Vagina (tissue), 2 donors: ENCODE measurements around the gene UNKL.

ENCODE experiments used
- POLR2A ChIP-seq, 2 donors: fragments of 450-650 bp; IDR thresholded peaks; one replicate each; pipeline ENCODE4 v1.6.1; 2017; ENCODE audit warnings: antibody characterized with exemption in 2 of 2, mild to moderate bottlenecking in 2 of 2, moderate library complexity in 2 of 2
- TF ChIP-seq, protein P1 (sequence below), 3 experiments: fragments of 450-650 bp in 2 of 3; fragments of 200-600 bp in 1 of 3; sonication (generic) in 1 of 3; IDR thresholded peaks; one replicate each; pipeline ENCODE4 v1.5.1; 2017 to 2019; ENCODE audit warnings: antibody characterized with exemption in 3 of 3, mild to moderate bottlenecking in 2 of 3, moderate library complexity in 2 of 3

DNA sequence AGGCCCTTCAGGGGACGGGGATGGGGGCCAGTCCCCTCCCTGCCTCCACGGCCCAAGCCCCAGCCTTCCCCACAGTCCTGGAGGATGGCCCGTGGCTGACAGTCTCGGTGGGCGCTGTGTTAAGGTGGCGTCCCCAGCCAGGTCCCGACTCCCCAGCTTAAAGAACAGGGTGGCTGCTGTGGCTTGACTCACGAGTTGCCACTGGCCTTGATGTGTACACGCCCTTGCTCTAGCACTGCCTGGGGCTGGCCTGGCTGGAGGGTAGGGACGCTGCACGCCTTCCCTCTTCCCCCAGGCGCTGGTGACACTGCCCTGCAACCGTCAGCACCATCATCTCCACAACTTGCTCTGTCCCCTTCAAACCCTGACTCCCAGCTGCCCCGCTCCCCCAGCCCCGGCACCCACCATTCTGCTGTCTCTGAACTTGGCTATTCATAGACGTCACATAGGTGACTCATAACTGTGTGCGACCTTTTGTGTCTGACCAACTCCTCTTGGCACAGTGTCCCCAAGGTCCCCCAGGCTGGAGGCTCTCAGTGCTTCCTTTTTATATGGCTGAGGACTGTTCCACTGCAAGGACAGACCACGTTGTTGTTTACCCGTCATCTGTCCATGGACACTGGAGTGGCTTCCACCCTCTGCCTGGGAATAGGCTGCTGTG, 56.5 kb downstream of the UNKL start:
- TF ChIP-seq POLR2A (IDR thresholded peaks at IDR 0.05), result no peak
- TF ChIP-seq, protein P1, sequence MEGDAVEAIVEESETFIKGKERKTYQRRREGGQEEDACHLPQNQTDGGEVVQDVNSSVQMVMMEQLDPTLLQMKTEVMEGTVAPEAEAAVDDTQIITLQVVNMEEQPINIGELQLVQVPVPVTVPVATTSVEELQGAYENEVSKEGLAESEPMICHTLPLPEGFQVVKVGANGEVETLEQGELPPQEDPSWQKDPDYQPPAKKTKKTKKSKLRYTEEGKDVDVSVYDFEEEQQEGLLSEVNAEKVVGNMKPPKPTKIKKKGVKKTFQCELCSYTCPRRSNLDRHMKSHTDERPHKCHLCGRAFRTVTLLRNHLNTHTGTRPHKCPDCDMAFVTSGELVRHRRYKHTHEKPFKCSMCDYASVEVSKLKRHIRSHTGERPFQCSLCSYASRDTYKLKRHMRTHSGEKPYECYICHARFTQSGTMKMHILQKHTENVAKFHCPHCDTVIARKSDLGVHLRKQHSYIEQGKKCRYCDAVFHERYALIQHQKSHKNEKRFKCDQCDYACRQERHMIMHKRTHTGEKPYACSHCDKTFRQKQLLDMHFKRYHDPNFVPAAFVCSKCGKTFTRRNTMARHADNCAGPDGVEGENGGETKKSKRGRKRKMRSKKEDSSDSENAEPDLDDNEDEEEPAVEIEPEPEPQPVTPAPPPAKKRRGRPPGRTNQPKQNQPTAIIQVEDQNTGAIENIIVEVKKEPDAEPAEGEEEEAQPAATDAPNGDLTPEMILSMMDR (IDR thresholded peaks at IDR 0.05), result no peak
